Loucy (cell line): ENCODE results near the gene ANAPC10.

ENCODE experiments used
- CTCF ChIP-seq: fragments of 200-600 bp; sonication (generic); conservative IDR thresholded peaks from 2 replicates; pipeline ENCODE4 v1.5.1; 2014; ENCODE audit warnings: mild to moderate bottlenecking, antibody characterized with exemption, low read length
- EZH2phosphoT487 ChIP-seq: fragments of 200-600 bp; IDR thresholded peaks from 2 replicates; pipeline ENCODE4 v1.6.1; 2018; ENCODE audit warnings: antibody characterized with exemption, mild to moderate bottlenecking, moderate library complexity, borderline replicate concordance

- TF ChIP-seq CTCF (no peak), EZH2phosphoT487 (no peak)
These were observed 49.2 kb downstream of the ANAPC10 start for GRCh38 chr4:145048817-145049216.
